K562 (cell line): ENCODE data around the gene PILRA.

Experiments used
- DMBX1 ChIP-seq: fragments of 250-450 bp; sonication (Bioruptor Pico); IDR thresholded peaks from 2 replicates; pipeline ENCODE4 v1.8.0; 2022; ENCODE audit warnings: inconsistent platforms, mild to moderate bottlenecking, moderate library complexity, borderline replicate concordance
- EZH2 ChIP-seq: IDR thresholded peaks from 2 replicates; pipeline ENCODE4 v1.6.1; 2012; ENCODE audit warnings: low read depth, mild to moderate bottlenecking, inconsistent platforms, low read length, borderline replicate concordance
- MAX ChIP-seq: sonication (generic); formaldehyde crosslinking; IDR thresholded peaks from 2 replicates; pipeline ENCODE4 v1.9.0; 2022; ENCODE audit warnings: mild to moderate bottlenecking, missing genetic modification reagents
- MXI1 ChIP-seq: IDR thresholded peaks from 2 replicates; pipeline ENCODE4 v1.6.1; 2011; ENCODE audit warnings: low read depth, mild to moderate bottlenecking, improper control_type of control experiment, low read length
- POLR2AphosphoS5 ChIP-seq: IDR thresholded peaks from 2 replicates; pipeline ENCODE4 v1.6.1; 2011; ENCODE audit warnings: mild to moderate bottlenecking, low read depth, low read length, moderate library complexity; ENCODE audit not compliant: control insufficient read depth, insufficient read depth
- PTTG1 ChIP-seq: fragments of 450-650 bp; IDR thresholded peaks from 2 replicates; pipeline ENCODE4 v1.6.1; 2016; ENCODE audit warnings: low read depth, mild to moderate bottlenecking, missing genetic modification characterization, missing compliant biosample characterization
- RFX5 ChIP-seq: IDR thresholded peaks from 2 replicates; pipeline ENCODE4 v1.6.1; 2011; ENCODE audit warnings: low read depth, mild to moderate bottlenecking, improper control_type of control experiment, low read length
- TAF1 ChIP-seq: IDR thresholded peaks from 2 replicates; pipeline ENCODE4 v1.6.1; 2011; ENCODE audit warnings: mild to moderate bottlenecking, low read length, moderate library complexity; ENCODE audit not compliant: insufficient read depth, control insufficient read depth, severe bottlenecking; ENCODE audit errors: extremely low read depth
- TF ChIP-seq, protein P1 (sequence below): sonication (generic); formaldehyde crosslinking; IDR thresholded peaks from 2 replicates; pipeline ENCODE4 v1.8.1; 2023; ENCODE audit warnings: missing genetic modification reagents, mild to moderate bottlenecking, borderline replicate concordance

DNA sequence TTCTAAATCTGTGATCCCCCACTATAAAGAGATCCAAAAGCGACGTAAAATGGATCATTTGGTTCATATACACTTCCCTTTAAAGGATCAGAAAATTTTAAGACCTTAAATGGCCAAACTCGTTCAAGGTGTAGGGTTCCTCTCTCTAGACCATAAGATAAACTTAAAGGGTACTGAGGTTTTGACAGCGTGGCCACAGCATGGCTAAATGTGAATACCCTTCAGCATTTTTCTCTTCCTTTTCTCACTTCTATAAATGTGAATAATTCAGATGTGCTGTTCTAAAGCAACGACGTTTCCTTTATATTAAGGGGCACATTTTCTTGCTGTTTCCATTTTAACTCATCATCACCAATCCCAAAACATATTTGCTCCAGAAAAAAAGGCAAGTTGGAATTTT lies 50.0 kb downstream of the PILRA start:
- no peak for TF ChIP-seq EZH2
- no peak for TF ChIP-seq PTTG1
- TF ChIP-seq DMBX1, result no peak
- TF ChIP-seq, protein P1, sequence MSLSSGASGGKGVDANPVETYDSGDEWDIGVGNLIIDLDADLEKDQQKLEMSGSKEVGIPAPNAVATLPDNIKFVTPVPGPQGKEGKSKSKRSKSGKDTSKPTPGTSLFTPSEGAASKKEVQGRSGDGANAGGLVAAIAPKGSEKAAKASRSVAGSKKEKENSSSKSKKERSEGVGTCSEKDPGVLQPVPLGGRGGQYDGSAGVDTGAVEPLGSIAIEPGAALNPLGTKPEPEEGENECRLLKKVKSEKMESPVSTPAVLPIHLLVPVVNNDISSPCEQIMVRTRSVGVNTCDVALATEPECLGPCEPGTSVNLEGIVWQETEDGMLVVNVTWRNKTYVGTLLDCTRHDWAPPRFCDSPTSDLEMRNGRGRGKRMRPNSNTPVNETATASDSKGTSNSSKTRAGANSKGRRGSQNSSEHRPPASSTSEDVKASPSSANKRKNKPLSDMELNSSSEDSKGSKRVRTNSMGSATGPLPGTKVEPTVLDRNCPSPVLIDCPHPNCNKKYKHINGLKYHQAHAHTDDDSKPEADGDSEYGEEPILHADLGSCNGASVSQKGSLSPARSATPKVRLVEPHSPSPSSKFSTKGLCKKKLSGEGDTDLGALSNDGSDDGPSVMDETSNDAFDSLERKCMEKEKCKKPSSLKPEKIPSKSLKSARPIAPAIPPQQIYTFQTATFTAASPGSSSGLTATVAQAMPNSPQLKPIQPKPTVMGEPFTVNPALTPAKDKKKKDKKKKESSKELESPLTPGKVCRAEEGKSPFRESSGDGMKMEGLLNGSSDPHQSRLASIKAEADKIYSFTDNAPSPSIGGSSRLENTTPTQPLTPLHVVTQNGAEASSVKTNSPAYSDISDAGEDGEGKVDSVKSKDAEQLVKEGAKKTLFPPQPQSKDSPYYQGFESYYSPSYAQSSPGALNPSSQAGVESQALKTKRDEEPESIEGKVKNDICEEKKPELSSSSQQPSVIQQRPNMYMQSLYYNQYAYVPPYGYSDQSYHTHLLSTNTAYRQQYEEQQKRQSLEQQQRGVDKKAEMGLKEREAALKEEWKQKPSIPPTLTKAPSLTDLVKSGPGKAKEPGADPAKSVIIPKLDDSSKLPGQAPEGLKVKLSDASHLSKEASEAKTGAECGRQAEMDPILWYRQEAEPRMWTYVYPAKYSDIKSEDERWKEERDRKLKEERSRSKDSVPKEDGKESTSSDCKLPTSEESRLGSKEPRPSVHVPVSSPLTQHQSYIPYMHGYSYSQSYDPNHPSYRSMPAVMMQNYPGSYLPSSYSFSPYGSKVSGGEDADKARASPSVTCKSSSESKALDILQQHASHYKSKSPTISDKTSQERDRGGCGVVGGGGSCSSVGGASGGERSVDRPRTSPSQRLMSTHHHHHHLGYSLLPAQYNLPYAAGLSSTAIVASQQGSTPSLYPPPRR (CRISPR knock-in tag), result no peak
- no peak for TF ChIP-seq TAF1
- TF ChIP-seq RFX5, result no peak
- no peak for TF ChIP-seq MXI1
- TF ChIP-seq MAX (CRISPR knock-in tag), result no peak
- no peak for TF ChIP-seq POLR2AphosphoS5
